Measurements from ENCODE around the gene TNFRSF19.

The TNFRSF19 gene

GRCh38 chr13:23645851-23646250, 75.6 kb downstream of the TNFRSF19 start:
- Histone ChIP-seq H3K79me2 (ENCODE audit: low read length) (no peaks in the 10 kb centered on the region), H3K4me2 (ENCODE audit: low read depth, low read length) (no peak overlapping the region), H3K4me3 (ENCODE audit: low read length) (no peak overlapping the region), H3K36me3 (replicated peaks; ENCODE audit: insufficient read depth, low read length) (no peaks in the 10 kb centered on the region), H3K9ac (ENCODE audit: low read length) (no peak overlapping the region), H3K9me3 (replicated peaks; ENCODE audit: insufficient read depth, low read length) (no peaks in the 10 kb centered on the region), H3K27ac (ENCODE audit: low read length) (no peak overlapping the region), H3K4me1 (ENCODE audit: low read length) (no peaks in the 10 kb centered on the region), H4K20me1 (ENCODE audit: insufficient read depth, low read length) (no peaks in the 10 kb centered on the region), H3K9me2 (replicated peaks; ENCODE audit: insufficient read depth, low read length) (no peaks in the 10 kb centered on the region), H3K27me3 (replicated peaks; ENCODE audit: insufficient read depth, low read length) (no peaks in the 10 kb centered on the region), H3F3A (ENCODE audit: insufficient read depth, low read length) (no peaks in the 10 kb centered on the region), H2AFZ (ENCODE audit: low read length) (no peak overlapping the region)
- no peak for TF ChIP-seq EZH2 (optimal IDR thresholded peaks at IDR 0.05; ENCODE audit: low read depth, low read length)
- TF ChIP-seq, protein P1, sequence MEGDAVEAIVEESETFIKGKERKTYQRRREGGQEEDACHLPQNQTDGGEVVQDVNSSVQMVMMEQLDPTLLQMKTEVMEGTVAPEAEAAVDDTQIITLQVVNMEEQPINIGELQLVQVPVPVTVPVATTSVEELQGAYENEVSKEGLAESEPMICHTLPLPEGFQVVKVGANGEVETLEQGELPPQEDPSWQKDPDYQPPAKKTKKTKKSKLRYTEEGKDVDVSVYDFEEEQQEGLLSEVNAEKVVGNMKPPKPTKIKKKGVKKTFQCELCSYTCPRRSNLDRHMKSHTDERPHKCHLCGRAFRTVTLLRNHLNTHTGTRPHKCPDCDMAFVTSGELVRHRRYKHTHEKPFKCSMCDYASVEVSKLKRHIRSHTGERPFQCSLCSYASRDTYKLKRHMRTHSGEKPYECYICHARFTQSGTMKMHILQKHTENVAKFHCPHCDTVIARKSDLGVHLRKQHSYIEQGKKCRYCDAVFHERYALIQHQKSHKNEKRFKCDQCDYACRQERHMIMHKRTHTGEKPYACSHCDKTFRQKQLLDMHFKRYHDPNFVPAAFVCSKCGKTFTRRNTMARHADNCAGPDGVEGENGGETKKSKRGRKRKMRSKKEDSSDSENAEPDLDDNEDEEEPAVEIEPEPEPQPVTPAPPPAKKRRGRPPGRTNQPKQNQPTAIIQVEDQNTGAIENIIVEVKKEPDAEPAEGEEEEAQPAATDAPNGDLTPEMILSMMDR (IDR thresholded peaks at IDR 0.05; ENCODE audit: low read length) = no peak
- TF ChIP-seq EZH2phosphoT487 (IDR thresholded peaks at IDR 0.05; ENCODE audit: low read length) = no peak
- no peak for DNase-seq

DNA sequence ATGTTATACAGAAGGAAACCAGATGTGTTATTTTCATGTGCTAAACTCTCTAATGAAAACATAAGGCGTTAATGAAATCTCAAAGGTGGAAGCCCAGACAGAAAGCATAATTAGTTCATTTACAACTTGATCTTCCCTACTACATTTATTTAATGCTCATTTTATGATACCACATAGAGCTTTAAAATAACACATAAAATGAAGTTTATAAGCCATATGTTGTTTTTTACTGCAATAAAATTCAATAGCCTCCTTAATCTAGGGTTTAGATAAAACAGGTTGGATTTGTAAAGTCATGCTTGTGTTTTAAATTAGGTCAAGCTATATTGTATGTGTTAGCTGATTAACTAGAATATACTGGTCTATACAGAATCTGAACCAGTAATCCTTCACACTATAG, 81.2 kb downstream of the TNFRSF19 start:
- H3K27me3 ChIP-seq (replicated peaks; ENCODE audit: insufficient read depth, low read length) = no peaks in the 10 kb centered on the region
- no peak overlapping the region for H2AFZ ChIP-seq (ENCODE audit: low read length)
- H3K9ac ChIP-seq (ENCODE audit: low read length) = no peak overlapping the region
- no peaks in the 10 kb centered on the region for H3F3A ChIP-seq (ENCODE audit: insufficient read depth, low read length)
- no peak overlapping the region for H3K4me3 ChIP-seq (ENCODE audit: low read length)
- H3K27ac ChIP-seq (ENCODE audit: low read length) = no peak overlapping the region
- no peaks in the 10 kb centered on the region for H3K9me3 ChIP-seq (replicated peaks; ENCODE audit: insufficient read depth, low read length)
- TF ChIP-seq, protein P1 (IDR thresholded peaks at IDR 0.05; ENCODE audit: low read length) = no peak
- no peaks in the 10 kb centered on the region for H3K9me2 ChIP-seq (replicated peaks; ENCODE audit: insufficient read depth, low read length)
- no peaks in the 10 kb centered on the region for H3K4me1 ChIP-seq (ENCODE audit: low read length)
- H4K20me1 ChIP-seq (ENCODE audit: insufficient read depth, low read length) = no peaks in the 10 kb centered on the region
- no peak for DNase-seq
- H3K4me2 ChIP-seq (ENCODE audit: low read depth, low read length) = no peak overlapping the region
- no peaks in the 10 kb centered on the region for H3K79me2 ChIP-seq (ENCODE audit: low read length)
- no peaks in the 10 kb centered on the region for H3K36me3 ChIP-seq (replicated peaks; ENCODE audit: insufficient read depth, low read length)

DNA sequence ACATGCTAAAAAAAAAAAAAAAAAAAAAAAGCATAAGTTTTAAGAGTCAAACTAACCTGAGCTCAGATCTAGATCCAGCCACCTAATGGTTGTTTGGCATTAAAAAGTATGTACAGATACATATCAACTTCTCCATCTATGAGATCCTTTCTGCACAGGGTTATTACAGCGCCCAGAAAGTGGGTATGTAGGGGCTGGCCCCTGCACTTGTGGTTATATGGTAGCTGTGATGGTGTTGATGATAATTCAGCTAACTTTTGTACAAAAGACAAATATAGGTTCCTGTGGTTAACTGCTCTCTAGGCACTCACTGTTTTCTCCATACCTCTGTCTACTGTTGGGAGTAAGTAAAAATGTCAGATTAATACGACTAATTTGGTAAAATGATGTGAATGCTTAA, 81.7 kb downstream of the TNFRSF19 start:
- H3F3A ChIP-seq (ENCODE audit: insufficient read depth, low read length) = no peaks in the 10 kb centered on the region
- TF ChIP-seq, protein P1 (IDR thresholded peaks at IDR 0.05; ENCODE audit: low read length) = no peak
- no peak for TF ChIP-seq EZH2phosphoT487 (IDR thresholded peaks at IDR 0.05; ENCODE audit: low read length)
- TF ChIP-seq EZH2 (optimal IDR thresholded peaks at IDR 0.05; ENCODE audit: low read depth, low read length) = no peak
- DNase-seq = no peak
- H3K27ac ChIP-seq (ENCODE audit: low read length) = no peak overlapping the region
- no peaks in the 10 kb centered on the region for H3K36me3 ChIP-seq (replicated peaks; ENCODE audit: insufficient read depth, low read length)
- H3K9me2 ChIP-seq (replicated peaks; ENCODE audit: insufficient read depth, low read length) = no peaks in the 10 kb centered on the region
- no peaks in the 10 kb centered on the region for H3K27me3 ChIP-seq (replicated peaks; ENCODE audit: insufficient read depth, low read length)
- no peak overlapping the region for H2AFZ ChIP-seq (ENCODE audit: low read length)
- H3K79me2 ChIP-seq (ENCODE audit: low read length) = no peaks in the 10 kb centered on the region
- H3K9me3 ChIP-seq (replicated peaks; ENCODE audit: insufficient read depth, low read length) = no peaks in the 10 kb centered on the region
- no peak overlapping the region for H3K9ac ChIP-seq (ENCODE audit: low read length)
- H3K4me3 ChIP-seq (ENCODE audit: low read length) = no peak overlapping the region
- H3K4me2 ChIP-seq (ENCODE audit: low read depth, low read length) = no peak overlapping the region
- no peaks in the 10 kb centered on the region for H4K20me1 ChIP-seq (ENCODE audit: insufficient read depth, low read length)
- no peaks in the 10 kb centered on the region for H3K4me1 ChIP-seq (ENCODE audit: low read length)

Data from MM.1S (cell line).